Stimulated activated CD4-positive, alpha-beta T cell treated with anti-CD3 and anti-CD28 coated beads, Interleukin-4, amount 100 ng/mL, for 24 hours (primary cell): ENCODE measurements around the gene ZNF410.
"Not testable (repeated sequence)": the region's sequence is repeated elsewhere in the genome, so short reads cannot be mapped to it uniquely, and the experiment has no call there.

Experiments used
- DNase-seq: peaks from one replicate; pipeline ENCODE4 v3.0.0-alpha.2; 2020

The ZNF410 gene

DNA sequence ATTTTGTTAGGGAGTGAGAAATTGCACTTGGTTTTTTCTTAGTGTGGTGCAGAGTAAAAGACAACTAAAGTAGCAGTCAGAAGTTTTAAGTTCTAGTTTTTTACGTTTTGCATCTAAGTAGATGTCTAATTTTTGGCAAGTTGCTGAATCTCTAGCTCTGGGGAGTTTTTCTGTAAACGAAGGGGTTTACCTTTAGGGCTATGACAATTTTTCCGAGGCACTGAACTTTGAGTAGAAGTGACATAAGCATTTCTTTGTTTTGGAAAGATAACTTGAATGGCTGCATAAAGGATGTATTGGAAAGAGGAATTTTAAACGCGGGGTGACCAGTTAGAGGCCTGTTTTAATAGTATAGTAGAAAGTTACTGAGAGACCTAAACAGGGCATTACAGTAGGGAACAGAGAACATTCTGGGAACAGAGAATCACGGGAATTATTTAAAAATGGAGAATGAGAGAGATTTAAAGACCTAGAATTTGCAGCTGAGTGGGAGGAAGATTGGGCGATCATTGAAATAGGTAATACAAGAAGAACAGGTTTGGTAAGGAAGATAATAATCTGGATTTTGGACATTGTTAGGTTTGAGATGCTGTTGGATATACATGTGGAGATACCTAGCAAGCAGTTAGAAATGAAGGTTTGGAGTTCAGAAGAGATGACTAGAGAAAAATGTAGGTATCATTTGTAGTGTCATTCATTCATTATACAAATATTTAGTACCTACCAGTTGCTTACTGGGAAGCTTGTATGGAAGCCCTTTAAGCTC is 1.2 kb downstream of the ZNF410 start:
- DNase-seq = no peak

DNA sequence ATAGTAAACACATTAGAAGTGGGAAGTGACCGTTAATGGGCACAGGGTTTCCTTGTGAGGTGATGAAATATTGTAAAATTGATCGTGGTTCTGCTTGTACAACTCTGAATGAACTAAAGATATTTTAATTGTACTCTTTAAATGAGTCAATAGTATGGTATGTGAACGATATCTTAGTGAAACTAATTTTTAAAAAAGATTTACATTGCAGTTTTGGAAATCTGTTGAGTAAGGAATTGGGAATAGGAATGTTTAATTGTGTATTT is 1.7 kb downstream of the ZNF410 start:
- no peak for DNase-seq

DNA sequence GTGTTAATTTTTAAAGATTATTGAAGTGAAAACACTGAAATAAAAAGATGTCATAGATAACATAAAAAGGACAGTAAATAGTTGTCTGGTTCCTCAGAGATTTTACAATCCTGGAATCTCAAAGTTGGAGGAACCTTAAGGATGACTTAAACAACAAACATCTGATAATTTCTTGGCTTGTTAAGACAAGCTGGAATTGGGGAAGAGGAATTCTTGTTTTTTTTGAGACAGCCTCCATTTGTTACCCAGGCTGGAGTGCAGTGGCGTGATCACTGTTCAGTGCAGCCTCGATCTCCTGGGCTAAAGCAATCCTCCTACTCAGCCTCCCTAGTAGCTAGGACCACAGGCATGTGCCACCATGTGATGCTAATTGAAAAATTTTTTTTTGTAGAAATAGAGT is 2.3 kb downstream of the ZNF410 start:
- DNase-seq = no peak

DNA sequence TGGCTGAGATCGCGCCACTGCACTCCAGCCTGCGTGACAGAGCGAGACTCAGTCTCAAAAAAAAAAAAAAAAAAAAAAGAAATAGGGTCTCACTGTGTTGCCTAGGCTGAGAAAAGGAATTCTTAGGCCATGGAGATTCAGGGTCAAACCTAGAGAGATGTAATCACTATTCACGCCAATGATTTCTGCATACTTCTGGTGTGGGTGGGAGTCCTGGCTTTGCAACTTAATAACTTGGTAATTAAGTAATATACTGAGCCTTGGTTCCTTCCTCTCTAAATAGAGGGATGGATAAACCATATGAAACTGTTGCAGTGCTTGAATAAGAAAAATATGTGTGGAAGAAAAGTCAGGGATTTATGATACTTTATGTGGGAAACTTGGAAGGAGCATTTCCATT is 2.7 kb downstream of the ZNF410 start:
- no peak for DNase-seq

DNA sequence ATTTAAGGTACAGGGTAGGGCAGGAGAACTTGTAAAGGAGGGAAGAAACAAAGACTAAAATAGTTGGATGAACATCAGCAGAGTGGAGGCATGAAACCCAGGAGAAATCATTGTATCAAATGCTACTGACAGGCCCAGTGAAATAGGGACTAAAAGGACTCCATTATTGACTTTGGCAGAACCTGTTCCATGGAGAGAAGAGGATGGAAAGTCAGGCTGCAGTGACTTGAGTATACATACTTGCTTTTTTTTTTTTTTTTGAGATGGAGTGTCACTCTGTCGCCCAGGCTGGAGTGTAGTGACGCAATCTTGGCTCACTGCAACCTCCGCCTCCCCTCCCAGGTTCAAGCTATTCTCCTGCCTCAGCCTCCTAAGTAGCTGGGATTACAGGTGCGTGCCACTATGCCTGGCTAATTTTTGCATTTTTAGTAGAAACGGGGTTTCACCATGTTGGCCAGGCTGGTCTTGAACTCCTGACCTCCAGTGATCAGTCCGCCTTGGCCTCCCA is 7.6 kb downstream of the ZNF410 start:
- not testable (repeated sequence) for DNase-seq

DNA sequence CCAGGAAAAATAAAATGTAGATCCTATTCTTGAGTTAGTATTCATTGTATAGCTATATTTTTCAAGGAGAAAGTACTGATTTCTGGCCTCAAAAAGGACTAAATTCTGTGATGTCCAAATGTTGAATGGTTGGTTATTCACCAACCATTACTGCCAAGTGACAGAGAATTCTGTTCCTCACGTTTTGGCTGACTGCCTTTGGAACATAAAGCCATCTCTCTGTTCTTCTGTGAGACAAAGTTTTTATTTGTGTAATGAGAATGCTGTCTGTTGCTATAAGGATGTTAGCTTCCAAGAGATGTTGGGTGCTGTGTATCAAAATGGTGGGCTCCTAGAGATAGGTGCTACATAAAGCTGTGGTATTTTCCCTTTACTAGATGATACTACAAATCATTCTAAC is 9.3 kb downstream of the ZNF410 start:
- no peak for DNase-seq

DNA sequence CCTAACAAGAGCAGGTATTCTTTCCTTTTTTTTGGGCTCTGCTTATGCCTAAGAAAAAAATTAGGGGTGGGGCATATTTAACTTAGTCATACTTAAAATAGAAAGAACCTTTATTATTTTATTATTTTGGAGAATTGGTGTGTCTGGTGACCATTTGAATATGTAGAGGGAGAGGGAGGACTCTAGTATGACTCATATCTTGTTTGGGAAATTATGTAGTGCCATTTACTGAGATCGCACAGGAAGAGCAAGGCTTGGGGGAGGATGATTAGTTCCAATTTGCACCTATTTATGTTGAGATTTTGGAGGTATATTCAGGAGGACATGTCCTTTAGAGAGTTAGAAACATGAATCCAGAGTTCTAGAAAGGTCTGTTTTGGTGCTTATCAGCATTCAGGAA is 9.9 kb downstream of the ZNF410 start:
- no peak for DNase-seq

DNA sequence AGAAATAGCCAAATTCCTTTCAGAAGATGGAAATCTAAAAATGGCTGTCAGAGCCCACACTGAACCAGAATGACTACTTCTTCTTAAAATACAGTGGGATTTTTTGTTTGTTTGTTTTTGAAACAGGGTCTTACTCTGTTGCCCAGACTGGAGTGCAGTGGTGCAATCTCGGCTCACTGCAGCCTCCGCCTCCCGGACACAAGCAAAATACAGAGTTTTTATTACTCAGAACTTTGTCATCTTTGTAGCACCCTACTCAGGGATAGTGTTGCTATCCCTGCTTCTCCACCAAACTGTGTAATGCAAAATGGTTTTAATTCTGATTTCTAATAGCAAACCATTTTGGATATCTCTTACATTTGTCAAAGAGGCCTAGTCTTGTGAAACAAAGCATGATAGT is 16.4 kb downstream of the ZNF410 start:
- no peak for DNase-seq

DNA sequence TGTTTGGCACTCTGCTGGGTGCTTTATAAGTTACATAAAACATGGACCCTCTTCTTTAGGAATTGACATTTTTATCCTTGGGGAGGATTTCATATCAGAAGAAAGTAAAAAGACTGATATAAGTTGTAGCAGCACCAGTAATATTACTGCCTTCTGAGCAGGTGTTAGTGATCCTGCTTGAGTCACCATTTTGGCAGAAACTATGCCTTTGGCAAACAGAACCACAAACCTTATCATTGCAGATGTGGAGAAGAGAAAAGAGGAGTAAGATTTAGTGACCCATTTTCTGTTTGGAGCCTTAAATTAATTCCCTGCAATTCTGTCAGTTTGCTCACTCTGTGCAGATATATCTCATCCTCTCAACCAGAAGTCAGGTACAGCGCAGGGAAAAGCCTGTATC is 23.0 kb downstream of the ZNF410 start:
- DNase-seq = no peak

DNA sequence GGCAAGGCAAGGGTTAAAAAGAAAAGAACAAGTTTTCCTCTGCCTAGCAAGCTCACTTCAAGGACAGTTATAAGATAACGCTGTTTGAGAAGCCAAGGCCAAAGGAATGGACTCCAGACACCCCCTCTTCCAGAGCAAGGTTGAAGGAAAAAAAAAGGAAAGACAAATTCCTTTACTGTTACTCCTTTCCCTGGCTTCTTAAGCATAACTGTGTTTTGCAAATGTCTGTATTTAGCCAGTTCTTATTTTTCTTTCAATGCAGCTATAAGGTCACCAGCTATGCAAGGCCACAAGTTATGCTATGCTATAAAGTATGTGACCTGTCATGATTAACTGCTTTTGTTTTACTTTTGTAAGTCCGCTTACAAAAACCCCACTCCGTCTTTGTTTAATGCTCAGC is 26.6 kb downstream of the ZNF410 start:
- DNase-seq = no peak

DNA sequence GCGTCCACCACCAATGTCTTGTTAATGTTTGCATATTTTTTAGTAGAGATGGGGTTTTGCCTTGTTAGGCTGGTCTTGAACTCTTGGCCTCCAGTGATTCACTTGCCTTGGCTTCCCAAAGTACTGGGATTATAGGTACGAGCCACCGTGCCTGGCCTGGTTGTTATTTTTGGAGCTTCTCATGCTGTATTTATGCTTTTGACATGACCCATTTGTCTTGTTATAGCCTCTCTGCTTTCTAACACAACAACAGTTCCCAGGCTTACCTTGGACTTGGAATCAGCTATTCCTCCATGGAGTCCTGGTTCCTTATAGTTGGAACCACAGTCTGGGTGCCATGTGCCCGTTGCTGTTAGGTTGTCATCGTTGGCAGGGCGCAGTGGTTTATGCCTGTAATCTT is 29.7 kb downstream of the ZNF410 start:
- DNase-seq = no peak

DNA sequence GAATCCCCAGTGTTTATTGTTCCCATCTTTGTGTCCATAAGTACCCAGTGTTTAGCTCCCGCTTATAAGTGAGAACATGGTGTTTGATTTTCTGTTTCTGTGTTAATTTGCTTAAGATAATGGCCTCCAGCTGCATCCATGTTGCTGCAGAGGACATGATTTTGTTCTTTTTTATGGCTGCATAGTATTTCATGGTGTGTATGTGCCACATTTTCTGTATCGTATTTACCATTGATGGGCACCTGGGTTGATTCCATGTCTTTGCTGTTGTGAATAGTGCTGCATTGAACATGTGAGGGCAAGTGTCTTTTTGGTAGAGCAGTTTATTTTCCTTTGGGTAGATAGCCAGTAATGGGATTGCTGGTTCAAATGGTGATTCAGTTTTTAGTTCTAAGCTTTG is 32.8 kb downstream of the ZNF410 start:
- not testable (repeated sequence) for DNase-seq

DNA sequence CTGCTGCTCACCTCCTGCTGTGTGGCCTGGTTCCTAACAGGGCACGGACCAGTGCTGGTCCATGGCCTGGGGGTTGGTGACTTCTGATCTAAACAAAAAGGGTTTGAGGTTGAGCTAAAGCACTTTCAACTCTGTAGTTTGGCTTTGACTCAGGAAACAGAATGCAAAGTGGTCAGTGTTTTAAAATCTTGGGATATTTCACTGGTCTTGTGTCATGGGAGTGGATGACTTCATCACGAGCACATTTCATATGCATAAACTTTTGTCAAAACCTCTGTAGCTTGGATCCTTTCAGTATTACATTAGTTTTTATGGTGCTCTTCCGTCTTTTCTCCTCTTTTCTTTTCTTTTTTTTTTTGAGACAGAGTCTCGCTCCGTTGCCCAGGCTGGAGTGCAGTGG is 37.7 kb downstream of the ZNF410 start:
- DNase-seq = no peak

DNA sequence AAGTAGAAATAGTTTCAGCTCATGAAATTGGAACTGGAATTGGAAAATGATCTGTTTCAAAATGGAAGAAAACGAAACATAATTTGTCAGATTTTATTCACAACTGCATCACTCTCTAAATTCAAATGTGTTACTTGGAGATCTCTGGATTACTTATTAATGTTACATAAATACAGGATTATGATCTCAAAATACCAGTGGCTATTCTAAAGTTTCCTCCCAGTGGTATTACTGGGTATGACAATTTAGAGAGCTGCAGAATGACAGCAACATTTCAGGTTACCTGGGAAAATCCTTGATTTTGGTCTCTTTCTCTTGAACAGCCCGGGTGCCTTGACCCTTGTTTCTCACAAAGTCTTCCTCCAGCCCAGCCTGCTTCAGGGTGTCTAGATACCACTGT is 49.0 kb downstream of the ZNF410 start:
- no peak for DNase-seq

DNA sequence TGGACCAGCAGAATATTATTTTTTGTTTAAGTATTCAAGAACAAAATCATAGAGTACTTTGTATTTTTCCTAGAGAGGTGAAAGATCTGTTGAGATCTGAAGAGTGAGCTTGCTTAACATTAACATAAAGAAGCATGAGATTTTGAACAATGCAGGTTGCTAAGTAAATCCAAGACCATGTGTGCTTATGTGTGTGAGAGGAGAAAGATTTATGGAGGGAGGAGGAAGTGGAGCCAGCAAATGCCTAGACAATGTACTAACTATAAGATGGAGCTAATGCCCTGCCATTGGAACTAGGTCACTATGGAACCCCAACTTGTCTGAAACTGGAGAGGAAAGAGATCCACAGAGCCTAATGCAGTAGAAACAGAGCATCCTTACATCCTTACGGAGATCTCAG is 49.9 kb downstream of the ZNF410 start:
- no peak for DNase-seq

DNA sequence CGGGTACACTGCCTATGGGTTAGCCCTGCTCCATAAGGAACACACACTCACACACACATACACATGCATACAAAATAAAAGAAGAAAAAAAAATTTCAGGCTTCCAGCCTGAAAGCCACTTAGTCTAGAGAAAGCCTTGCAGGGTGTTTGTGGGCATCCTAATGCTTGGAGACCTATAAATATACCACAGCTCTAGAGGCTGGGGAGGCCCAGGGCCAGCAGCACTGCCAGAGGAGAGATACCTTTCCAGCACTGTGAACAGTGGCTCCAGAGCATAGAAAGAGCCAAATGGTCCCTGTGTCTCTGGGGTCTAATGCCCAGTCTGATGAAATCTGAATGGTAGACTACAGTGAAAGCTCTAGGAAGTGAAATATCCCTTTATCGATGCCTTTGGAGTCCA is 50.4 kb downstream of the ZNF410 start:
- no peak for DNase-seq

DNA sequence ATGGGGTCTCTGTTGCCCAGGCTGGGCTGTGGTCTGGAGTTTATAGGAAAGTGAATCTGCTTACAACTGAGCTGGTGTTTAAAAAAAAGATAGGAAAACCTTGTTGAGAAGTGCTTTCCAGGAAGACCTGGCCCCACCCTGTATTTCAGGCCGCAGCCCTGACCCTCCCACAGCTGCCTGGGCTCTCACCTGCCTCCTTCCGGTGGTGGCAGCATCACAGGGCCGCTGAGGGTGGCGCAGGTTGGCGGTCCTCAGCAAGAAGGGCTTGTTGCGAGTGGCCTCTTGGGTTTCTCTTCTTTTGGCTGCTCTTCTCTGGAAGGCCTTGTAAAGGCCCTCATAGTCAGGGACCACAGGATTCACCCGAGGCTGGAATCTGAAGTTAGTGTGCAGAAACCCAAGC is 55.5 kb downstream of the ZNF410 start:
- DNase-seq = no peak

DNA sequence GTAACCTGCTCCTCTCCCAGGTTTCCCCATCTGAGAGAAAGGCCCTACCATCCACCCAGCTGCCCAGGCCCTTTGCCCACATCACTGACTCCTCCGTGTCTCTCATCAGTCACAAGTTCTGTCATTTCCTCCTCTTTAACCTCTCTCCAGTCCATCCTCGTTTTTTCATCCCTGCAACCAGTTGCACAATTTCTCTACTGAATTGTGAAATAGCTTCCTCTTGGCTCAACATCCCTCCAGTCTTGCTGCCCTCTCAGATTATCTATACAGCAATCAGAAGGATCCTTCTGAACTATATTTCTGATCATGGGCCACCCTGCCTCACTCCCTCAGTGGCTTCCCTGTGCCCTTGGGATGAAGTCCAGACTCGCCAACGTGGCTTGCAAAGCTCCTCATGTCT is 56.4 kb downstream of the ZNF410 start:
- no peak for DNase-seq

DNA sequence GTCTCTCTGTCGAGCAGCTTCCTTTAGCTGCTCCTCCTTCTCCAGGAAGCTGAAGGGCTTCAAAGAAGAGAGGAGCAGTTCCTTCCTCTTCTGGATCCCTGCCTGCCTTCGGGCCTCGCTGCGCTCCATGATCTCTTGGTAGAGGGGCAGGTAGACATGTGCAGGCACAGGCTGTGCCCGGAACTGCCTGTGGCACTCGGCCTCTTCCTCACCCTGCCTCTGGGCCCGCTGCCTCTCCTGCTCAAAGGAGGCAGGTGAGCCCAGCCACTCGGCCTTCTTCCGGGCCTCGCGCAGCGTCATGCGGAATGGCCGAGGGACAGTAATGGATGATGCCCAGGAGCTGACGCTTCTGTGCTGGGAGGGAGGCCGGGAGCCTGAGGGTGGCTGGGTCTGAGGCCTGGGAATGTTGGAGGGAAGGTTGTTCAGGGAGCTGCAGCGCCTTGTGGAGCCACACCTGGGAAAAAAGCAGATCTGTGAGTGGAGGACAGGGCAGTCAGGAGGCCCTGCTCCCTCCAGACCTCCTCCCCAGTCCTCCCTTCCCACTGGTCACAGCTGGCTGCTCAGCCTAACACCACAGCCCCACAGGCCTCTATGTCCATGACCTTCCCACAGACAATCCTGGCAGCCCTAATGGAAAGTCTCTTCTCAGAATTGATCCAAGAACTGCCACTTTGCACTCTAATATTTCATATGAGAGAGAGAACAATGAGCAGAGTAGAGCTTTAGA is 57.9 kb downstream of the ZNF410 start:
- no peak for DNase-seq

DNA sequence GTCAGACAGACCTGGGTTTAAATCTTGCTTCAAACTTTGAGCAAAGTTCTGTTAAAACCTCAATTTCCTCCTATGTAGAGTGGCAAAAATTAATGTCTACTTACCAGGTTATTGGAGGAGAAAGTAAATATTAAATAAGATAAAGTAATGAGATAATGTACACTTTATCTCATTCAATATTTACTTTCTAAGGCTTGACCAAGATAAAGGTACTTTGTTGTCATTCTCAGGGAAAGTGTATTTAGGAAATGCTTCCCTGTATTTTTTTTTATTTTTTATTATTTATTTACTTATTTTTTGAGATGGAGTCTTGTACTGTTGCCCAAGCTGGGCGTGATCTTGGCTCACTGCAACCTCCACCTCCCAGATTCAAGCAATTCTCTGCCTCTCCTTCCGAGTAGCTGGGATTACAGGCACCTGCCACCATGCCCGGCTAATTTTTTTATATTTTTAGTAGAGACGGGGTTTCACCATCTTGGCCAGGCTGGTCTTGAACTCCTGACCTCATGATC is 58.6 kb downstream of the ZNF410 start:
- no peak for DNase-seq

DNA sequence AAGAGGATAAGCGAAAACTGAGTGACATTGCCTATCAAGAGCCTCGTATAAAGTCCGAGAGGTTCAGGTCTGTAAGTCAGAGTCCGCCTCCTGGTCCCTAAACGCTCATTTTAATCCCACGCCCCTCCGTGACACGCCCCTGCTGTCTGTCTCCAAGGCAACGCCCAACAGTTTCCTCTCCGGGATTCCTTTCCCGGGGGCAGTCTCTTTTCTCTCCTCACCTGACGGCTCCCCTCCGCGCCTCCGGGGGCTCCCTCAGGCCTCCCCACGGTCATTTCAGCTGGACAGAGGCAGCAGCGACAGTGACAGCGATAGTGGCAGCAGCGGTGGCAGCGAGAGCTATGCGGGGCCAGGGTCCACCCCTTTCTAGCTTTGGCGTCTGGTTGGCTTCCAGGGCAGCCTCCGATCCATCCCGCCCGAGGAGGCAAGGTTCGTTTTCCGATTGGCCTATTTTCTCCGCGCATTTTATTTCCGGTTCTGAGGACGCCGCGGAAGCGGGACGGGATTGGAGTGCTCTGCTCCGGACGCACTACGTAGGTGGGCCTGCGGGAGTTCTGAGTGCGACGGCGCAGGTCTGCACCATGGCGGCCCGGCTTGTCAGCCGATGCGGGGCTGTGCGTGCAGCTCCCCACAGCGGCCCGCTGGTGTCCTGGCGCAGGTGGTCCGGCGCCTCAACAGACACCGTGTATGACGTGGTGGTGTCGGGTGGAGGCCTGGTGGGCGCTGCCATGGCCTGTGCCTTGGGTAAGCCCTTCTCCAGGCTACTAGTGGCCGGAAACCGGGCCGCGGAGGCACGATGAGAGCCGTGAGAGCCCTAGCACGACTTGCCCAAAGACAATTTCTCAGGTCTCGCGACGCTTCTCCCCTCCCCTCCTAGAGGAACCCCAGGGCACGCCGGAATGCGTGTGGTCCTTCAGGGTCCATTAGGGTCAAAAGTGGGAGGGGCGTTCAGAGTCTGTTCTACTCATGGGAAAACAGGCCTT is 63.4 kb downstream of the ZNF410 start, which contains the start of the genes COQ6 and FAM161B:
COQ6 (plus strand) TSS at position 551 of the 983 bp plus-strand sequence; CDS start at position 582, 31 bp downstream.
FAM161B (minus strand) TSS at position 343 of the 983 bp plus-strand sequence; CDS start at position 275, 68 bp downstream.
- DNase-seq = peak; percentile 95

DNA sequence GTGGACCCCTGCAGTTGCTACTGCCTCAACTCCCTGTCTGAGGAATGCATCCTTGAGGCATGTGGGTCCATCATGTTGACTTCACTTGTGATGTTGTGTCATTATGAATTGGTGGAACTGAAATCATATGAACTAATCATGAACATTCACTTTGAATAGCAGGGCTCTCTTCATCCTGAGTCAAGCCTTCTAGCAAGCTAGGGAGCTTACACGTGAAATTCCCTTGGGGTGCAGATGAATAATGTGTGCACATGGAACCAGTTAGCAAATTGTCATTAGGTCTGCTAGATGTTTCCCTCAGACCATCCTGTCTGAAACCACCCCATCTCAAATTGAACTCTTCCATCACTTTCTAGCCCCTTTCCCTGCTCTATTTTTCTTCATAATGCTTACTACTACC is 67.1 kb downstream of the ZNF410 start:
- DNase-seq = no peak

DNA sequence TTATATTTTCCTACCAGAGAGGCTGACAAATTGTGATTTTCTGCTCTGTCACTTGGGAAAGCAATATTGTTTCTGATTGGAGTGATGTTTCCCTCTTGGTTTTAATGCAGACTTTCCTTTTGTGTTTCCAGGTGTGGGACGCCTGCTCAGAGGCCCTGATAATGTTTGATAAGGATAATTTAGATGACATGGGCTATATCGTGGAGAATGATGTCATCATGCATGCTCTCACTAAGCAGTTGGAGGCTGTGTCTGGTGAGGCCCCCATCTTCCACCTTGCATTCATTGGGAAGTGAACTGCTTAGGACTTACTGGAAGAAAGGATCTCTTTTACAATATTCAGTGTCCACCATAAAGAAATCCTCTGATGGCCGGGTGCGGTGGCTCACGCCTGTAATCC is 69.0 kb downstream of the ZNF410 start:
- no peak for DNase-seq
